GM19467 (cell line): ENCODE measurements around the gene PDIA5.

Experiments
- ATAC-seq: cut with Tn5 transposase; IDR thresholded peaks from one replicate; pipeline ENCODE4 v1.9.1; 2021; ENCODE audit warnings: mild to moderate bottlenecking, moderate library complexity; ENCODE audit not compliant: unreplicated experiment

PDIA5 gene

DNA sequence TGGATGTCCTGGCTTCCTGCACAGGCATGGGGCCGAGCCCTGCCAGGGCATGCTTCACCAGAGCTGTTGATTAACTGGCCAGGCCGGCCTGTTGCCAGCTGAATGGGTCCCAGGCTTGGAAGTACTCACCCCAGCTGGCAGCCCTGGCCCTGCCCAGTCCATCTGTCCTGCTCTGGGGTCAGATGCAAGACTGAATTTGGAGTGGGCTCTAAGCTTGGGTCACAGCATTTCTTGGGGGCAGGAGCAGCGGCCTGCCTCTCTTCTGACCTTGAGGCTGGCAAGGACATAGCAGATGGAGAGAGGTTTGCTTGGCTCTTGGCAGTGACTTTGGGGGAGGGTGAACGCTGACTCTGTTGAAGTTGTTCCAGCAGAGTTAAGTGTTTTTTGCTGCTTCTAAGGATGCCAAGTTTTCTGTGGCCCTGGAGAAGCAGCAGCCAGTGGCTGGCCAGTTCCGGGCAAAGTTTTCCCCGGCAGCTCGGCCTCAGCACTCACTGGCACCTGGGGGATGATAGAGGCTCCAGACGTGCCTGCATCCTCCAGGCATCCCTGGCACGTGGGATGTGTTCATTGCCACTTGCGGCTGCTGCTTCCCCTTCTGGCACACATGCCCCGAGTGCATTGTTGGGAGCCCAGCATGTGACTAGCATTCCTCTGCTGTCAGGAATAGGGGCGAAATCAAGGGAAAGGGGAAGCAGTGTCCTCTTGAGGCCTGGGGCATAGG lies 22.9 kb downstream of the PDIA5 start:
- no peak for ATAC-seq

DNA sequence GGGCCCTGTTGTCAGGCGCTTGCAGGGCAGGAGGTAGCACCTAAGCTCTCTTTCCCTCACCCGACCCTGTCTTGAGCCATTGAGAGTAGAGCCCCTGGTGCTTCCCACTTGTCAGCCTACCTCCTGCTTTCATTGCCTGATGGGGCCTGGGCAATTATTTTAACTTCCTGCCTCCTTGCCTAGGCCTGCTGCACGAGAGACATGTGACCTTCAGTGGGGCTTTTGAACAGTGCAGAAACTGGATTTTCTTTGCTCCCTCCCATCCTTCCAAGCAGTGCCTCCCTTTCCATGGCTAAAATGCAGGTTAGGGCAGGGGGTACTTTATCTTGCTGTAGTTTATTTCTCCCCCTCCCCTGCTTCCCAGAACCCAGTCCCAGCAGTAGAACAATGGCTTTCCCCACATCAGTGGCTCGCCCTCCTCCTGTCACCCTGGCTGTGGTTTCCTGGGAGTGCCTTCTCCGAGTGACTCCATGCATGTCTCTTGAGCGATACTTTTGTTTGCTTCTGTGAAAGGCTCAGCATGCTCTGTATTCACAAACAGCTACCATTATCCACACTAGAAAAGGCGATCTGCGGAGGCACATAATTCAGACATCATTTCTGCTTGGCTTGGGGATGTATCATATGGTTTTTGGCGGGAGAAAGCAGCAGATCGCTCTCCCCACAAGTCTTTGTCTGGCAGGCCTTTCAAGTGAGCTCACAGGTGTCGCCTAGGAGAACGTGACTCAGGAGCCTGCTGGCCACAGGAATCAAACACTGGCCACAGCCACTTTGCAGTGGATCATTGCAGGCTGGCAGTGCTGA lies 24.1 kb downstream of the PDIA5 start:
- no peak for ATAC-seq

DNA sequence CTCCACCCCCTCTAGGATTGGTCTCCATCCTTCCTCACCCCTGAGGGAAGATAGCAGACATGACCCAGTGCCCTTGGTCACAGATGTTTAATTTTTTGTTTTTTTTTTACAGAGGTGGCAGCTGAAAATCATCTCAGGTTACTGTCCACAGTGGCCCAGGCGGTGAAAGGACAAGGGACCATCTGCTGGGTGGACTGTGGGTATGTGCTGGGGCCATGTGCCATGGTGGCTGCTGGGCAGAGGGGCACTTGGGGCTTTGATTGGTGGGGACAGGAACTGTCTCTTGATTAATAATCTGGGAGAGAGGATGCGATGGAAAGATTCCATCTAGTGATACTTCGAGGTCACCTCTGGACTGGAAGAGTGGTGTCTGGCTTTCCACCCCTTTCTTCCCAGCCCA lies 25.4 kb downstream of the PDIA5 start:
- ATAC-seq: no peak

DNA sequence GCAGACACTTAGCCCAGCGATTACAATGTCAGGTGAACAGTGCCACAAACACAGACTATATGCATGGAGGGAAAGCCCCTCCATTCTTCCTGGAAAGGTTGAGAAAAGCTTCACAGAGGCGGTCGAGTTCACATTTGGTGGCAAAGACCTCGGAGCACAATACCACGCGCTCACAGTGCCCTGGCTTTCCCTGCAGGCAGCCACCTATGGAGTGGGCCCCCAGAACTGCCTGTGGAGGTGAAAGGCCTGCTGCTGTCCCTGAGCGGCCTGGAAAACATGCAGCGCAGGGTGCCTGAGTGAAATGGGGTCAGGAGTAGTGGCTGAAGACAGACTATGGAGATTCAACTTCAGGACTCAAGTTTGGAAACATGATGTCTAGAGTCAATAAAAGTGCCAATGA lies 26.9 kb downstream of the PDIA5 start:
- no peak for ATAC-seq

DNA sequence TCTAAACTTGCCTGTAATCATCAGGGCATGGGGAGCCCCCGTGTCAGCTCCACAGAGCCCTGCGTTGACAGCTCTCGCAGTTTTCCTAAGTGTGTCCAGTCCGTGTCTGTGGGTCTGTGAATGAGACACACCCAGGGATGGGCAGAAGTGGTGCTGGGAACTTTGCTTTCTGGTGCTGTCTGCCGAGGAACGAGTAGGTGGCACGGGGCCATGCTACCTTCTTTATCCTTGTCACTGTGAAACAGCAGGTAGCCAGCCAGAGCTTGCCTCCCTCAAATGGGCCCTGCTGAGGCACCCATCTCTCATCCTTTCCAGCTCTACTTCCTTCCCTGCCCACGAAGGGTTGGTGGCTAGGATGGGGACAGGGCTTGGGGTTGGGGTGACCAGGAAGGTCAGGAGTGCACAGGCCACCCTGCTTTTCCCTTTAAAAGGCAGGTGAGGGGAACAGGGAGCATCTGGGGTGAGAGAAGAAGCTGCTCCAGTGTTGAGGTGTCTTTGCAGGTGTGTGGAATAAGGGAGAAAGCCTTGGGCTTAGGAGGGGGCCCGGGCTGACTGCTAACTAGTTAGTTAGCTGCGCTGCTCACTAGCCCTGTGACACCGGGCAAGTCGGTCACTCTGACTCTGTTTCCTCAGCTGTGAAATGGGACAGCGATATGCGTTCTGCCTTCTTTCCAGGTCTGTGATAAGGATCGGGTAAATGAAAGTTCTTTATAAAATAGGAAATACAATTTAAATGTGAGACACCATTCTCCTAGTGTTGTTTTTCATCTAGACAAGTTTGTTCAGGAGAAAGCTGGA lies 27.9 kb downstream of the PDIA5 start:
- no peak for ATAC-seq

DNA sequence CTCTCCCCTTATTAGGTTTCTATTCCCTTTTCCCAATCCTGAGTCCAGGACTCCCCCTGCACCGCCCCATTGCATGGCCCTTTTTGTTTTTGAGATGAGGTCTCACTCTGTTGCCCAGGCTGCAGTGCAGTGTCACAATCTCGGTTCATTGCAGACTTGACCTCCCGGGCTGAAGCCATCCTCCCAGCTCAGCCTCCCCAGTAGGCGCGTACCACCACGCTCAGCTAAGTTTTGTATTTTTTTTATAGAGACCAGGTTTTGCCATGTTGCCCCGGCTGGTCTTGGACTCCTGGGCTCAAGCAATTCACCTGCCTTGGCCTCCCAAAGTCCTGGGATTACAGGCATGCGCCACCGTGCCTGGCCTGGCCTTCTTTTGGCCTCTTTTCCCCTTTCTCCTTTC lies 29.3 kb downstream of the PDIA5 start:
- ATAC-seq: no peak

DNA sequence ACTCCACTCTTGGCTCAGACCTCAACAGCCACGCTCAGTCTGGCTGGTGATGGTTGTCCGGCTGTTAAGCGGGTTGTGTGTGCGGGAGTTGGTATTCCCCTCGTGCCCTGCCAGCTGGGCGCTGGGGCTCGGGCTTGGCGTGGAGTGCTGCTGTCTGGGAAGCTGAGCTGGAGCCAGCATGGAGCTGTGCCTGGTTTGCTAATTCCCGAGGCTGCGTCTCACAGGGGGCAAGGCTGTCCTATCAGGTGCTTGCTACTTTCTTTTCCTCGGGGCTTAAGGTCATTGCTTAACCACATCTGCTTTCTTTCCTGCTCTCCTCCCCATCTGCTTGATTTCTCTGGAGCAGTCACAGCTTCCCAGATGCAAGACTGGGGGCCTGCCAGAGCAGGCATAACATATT lies 29.9 kb downstream of the PDIA5 start:
- ATAC-seq: no peak

DNA sequence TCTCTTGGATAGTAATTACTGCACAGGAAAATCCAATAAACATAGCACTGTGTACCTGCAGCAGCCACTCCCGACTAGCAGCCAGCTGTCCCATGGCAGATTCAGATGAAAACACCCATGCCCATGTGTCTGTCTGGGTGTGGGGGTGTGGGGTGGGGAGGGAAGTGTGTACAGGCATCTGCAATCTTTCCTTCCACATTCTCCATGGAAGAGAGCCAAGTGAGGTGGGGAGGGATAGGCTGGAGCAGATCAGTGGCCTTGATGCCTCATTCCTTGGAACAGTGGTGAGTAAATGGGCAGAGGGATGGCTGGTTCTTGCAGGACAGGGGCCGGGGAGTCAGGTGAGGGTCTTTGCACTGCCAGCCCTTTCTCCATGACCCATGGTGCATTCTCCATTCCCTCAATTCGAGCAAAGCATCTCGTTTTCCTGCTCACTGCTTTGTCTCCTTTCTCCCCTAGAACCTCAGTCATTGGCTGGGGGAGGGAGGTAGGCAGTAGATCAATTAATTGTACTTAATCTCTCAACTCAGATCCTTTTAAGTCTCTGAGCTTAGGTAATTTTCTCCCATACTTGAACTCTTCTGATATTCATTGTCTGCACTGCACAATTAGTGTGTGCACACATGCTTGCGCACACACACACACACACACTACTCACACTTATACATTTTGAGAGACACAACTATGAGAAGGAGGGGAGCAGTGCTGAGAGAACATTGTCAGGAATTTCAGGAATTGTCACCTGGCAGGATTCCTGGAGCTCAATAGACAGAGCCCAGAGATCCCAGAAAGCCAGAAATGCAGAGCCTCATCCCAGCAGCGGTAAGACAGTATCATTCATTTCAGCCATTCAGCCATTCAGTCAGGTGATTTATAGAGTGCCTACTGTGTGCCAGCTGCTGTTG lies 31.9 kb downstream of the PDIA5 start:
- no peak for ATAC-seq

DNA sequence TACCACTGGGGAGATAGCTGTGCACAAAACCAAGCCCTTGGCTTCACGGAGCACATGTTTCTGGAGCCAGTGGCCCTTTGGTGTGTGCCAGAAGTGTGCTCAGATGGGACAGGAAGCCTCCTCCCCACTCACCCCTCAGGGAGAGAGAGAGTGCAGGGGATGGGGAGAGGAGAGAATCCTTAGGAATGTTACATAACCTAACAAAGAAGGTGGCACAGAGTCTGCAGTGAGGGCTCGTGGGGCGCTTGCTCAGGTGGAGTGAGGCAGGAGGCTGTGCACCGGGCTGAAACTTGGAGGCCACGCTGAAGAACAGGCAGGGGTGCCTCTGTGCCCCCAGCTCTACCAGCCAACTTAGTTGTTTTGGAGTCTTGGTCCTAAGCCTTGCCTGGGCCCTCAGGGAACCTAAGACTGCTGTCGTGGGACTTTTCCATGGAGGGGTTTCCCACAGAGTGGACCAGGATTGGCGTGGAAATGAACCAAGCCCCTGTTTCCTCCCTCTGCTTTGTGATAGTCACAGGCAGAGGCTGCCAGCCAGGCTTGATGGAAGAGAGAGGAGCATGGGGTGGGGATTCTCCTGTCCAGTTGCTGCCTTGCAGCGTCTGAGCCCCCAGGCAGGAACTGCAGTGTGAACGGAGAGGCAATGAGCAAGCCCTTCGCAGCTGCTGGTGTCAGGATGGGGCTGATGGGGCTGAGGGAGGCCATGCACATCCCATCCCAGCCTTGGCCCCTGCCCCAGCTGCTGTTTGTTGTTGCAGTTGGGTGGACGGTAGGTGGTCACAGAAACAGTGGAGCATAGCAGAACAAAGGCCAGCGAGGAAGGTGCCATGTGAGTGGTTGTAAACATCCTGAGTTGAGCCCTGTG lies 32.7 kb downstream of the PDIA5 start:
- no peak for ATAC-seq

DNA sequence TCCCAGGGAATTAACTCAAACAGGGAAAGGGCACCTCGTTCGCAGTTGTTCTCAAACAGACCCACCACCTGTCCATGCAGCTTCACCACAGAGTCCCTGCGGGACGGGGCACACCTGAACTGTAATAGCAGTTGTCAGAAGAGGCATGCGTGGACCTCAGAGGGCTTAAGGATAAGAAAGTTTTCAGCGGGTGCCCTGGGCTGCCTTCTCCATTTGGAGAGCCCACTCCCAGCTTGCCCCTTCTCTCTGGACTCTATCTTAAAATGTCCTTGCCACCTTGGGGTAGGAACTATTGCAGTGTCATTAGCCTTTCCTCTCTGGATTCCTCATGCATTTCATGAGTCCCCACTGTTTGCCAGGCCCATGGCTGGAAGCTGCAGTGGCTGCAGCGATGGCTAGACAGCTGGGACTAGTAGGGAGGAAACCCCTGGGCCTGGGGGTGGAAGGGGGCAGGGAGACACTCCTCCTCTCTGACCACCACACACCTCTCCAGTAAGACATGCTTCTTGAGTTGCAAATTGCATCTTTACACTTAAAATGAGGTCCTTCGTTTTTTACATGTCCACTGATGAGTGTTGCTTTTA lies 33.5 kb downstream of the PDIA5 start:
- ATAC-seq: no peak

DNA sequence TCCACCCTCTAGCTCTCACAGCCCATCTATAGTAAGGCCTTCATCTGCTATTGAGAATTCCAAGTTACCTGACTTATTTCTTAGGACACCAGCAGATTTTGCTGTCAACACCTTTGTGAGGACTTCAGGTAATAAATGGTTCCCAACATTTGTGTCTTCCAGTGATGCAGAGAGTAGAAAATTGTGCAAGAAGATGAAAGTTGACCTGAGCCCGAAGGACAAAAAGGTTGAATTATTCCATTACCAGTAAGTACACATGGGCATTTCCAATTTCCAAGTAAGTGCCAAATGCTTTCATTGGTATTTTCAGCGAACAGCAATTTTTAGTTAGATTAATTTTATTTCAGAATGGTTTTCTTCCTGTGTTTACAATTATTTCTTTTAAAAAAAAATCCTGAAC lies 35.4 kb downstream of the PDIA5 start:
- ATAC-seq: no peak

DNA sequence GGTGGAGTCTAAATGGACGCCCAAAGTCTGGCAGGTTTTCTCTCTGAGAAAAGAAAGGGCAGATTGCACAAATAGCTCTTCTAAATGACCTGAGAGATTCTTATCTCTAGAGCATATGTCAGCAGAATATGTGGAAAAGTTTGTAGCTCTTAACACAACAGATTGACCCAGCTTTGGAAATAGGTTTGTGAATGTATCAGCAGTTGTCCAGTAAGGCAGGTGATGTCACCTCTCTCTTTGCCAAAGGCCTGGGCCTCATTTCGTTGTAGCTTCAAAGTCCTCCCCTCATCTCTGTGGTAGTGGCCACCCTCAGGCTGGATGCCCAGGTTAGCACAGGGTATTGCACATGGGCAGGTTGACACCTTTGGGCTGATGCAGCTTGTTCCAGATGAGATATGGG lies 36.0 kb downstream of the PDIA5 start:
- ATAC-seq: no peak

DNA sequence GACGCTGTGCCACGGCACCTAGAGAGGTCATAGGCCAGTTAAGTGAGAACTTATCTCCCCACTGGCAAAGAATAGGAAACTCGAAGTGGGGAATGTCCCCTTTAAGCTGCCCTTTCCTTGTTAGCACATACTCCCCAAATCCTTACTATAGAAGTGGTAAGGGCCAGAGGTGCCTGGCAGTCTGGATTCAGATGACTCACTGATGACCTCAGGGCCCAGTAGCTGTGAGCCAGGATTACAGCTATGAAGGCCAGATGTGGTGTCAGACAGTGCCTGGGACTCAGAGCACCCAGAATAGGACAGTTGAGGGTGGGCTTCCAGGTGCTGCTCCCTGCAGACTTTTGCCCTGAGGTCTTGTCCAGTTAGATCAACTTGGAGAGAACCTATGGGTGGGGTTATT lies 37.7 kb downstream of the PDIA5 start:
- no peak for ATAC-seq

DNA sequence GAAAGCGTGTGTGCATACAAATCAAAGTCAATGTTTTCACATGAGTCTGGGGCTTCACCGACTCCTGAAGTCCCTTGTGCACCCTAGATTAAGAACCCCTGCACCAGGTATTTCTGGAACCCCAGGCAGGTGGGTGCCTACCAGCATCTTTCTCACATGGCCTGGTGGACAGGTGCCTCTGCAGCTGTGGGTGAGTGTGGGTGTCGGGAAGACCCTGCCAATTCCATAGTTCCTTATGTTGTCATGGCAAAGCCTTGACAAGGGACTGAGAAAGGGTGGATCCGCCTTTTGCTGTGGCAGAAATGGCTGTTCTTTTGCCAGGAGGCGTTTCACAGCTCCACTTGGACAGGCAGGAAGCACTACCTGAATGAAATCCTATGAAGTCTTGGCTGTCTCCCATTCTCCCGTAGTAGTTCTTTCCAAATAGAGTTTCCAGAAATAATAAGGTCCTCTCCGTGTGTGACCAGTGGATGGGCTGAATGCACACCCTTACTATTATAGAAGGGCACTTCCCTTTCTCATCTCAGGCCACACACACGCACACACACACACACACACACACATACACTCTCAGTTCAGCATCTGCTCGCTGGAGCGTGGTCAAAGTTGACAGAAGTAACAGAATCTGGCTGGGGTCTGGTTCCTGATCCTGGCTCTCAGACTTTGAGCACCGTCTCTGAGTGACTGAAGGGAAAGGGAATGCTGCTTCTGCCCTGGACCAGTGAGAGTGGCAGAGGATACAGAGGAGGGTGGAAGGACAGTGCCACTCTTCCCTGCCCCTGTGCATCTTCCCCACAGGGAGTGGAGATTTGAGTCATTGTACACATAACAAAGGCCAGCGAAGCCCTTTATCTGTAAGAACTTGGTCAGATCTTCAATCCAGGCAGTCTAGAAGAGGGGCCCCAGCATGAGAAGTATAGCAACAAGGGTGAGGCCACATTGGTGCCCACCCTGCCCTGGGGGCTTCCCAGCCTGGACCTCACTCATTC lies 38.7 kb downstream of the PDIA5 start:
- ATAC-seq: no peak

DNA sequence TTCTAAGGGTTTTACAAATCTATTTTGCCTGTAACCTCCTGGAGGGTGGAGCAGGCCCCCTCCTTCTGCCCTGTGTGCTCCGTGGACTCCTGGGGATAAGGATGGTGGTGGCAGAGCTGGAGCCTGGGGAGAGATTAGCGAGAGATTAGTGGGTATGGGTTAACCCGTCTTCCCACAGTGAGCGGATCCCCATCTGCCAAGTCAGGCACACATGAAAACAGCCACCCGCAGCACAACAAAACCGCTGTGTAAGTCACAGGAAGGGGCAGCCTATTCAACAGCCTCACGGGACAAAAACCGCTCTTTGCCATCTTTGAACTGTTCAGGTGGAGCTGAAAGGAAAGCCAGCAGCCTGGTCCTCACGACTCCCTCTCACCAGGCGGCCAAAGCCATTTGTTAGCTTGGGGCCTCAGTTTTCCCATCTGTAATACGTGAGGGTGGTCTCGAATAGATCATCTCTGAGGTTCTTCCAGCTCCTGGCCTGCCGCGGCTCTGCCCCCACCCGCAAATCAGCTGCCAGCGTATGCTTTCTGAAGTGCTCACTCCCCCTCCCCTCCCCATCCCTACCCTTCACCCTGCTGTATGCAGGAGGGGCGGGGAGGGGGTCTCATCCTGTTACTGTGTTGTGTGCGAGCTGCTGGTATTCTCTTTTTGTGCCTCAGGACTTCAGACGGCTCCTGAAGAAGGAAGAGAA lies 43.6 kb downstream of the PDIA5 start:
- ATAC-seq: no peak

DNA sequence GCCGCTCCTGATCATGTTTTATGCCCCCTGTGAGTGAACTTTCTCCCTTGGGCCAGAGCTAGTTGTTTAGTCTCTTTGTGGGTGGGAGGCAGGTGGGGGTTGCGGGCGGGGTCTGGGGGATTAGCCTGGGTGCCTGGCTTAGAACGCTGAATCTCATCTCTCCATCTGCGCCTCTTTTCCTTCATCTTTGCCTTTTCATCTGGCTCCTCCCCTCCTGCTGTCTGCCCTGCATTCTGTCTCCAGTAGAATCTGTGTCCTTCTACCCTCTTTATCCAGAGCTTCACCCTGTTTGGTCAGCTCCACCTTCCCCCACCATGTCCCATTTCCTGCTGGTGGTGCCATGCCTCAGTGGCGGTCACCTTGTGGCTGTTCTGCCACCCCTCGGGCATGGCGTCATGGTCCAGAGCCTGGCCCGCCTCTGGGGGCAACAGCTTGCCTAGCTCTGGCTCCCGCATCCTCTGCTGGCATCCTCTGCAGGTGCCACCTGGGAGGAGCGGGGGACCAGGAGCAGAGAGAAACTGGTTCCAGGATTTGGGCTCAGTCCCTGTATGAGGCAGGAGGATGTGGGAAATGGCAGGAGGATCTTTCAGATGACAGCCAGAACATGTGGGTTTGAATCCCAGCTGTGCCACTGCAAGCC lies 44.3 kb downstream of the PDIA5 start:
- no peak for ATAC-seq

DNA sequence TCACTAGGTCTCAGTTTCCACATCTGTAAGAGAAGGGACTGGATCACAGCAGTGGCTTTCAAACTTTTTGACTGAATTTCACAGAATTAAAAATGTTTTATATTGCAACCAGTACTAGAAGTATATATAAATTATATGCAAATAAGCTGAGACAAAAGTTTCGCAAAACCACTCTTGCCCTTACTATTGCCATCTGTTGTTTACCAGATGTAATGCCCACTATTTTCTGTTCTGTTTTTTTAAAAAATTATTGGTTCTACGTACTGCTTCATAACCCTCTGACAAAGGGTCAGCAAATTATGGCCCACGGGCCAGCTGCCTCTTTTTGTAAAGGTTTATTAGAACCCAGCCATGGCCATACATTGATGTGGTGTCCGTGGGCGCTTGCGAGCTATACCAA lies 44.8 kb downstream of the PDIA5 start:
- ATAC-seq: no peak
